Testis (tissue), 2 donors: ENCODE measurements around the gene MACROD2.

Experiments used
- CTCF ChIP-seq, 3 experiments: fragments of 450-650 bp in 2 of 3; fragments of 200-600 bp in 1 of 3; sonication (generic) in 1 of 3; IDR thresholded peaks; one replicate each; pipeline ENCODE4 v1.5.1; 2016 to 2019; ENCODE audit warnings: antibody characterized with exemption in 3 of 3, mild to moderate bottlenecking in 2 of 3, moderate library complexity in 1 of 3
- POLR2A ChIP-seq: fragments of 450-650 bp; IDR thresholded peaks from one replicate; pipeline ENCODE4 v1.6.1; 2017; ENCODE audit warnings: antibody characterized with exemption, mild to moderate bottlenecking, moderate library complexity

- TF ChIP-seq CTCF (IDR thresholded peaks at IDR 0.05) = no peak
- no peak for TF ChIP-seq POLR2A
These were observed 825.5 kb downstream of the MACROD2 start for GRCh38 chr20:14820771-14821170.
